IMR-90 (cell line): Measurements from ENCODE around the gene SIPA1L3. TPM values are rescaled to one million over a fixed set of nuclear protein-coding genes. Genes with fewer than 3 reads are reported as not detected.

ENCODE experiments used
- ATAC-seq: fragments of 200-7000 bp; cut with Tn5 transposase; 2 replicates; pipeline ENCODE4 v1.9.1; 2020; ENCODE audit warnings: low read depth, mild to moderate bottlenecking, moderate library complexity
- BruUV-seq: library from RNA; stranded (reverse); fragments of 400-500 nt; replicated peaks from 2 replicates; lab custom pipeline; 2021; lab: Mats Ljungman, UMichigan
- CTCF ChIA-PET: fragments of 300-600 bp; formaldehyde crosslinking; extraction: SDS; loops from one replicate; lab custom pipeline; 2021; ENCODE audit warnings: antibody characterized with exemption; lab: Yijun Ruan, JAX
- POLR2A ChIA-PET: fragments of 300-600 bp; sonication (Branson Sonifier 250); formaldehyde crosslinking; loops from one replicate; lab custom pipeline; 2022; ENCODE audit warnings: antibody characterized with exemption; ENCODE audit not compliant: unreplicated experiment; lab: Charles Lee
- DNase-seq: peaks from one replicate; pipeline ENCODE4 v3.0.0; 2013
- H2AFZ ChIP-seq: replicated peaks from 2 replicates; pipeline ENCODE3; 2013; ENCODE audit warnings: low read length, mild to moderate bottlenecking; ENCODE audit not compliant: poor library complexity
- H2AK5ac ChIP-seq: 2 replicates; pipeline ENCODE4 v1.6.1; 2013; ENCODE audit warnings: low read depth, low read length, inconsistent platforms
- H2AK9ac ChIP-seq: replicated peaks from 2 replicates; pipeline ENCODE3; 2013; ENCODE audit warnings: mild to moderate bottlenecking, low read depth, low read length, moderate library complexity; ENCODE audit not compliant: poor library complexity
- H2BK120ac ChIP-seq: 2 replicates; pipeline ENCODE4 v1.6.1; 2013; ENCODE audit warnings: low read depth, low read length, inconsistent platforms
- H2BK15ac ChIP-seq: 3 replicates; pipeline ENCODE4 v1.6.1; 2013; ENCODE audit warnings: low read depth, low read length, inconsistent platforms
- H2BK20ac ChIP-seq: 2 replicates; pipeline ENCODE4 v1.6.1; 2013; ENCODE audit warnings: low read depth, mild to moderate bottlenecking, inconsistent platforms, low read length, moderate library complexity
- H2BK5ac ChIP-seq: 2 replicates; pipeline ENCODE4 v1.6.1; 2013; ENCODE audit warnings: mild to moderate bottlenecking, low read depth, low read length, inconsistent platforms; ENCODE audit not compliant: poor library complexity, severe bottlenecking
- H3K14ac ChIP-seq: replicated peaks from 2 replicates; pipeline ENCODE4 v1.6.1; 2013; ENCODE audit warnings: low read depth, low read length, inconsistent platforms
- H3K18ac ChIP-seq: 2 replicates; pipeline ENCODE4 v1.6.1; 2013; ENCODE audit warnings: low read depth, low read length, control low read depth
- H3K23ac ChIP-seq: 2 replicates; pipeline ENCODE4 v1.6.1; 2013; ENCODE audit warnings: low read depth, low read length, inconsistent platforms
- H3K27ac ChIP-seq: 2 replicates; pipeline ENCODE4 v1.5.1; 2013; ENCODE audit warnings: mild to moderate bottlenecking, control low read depth, low read length; ENCODE audit not compliant: insufficient read depth
- H3K27me3 ChIP-seq: 2 replicates; pipeline ENCODE4 v1.6.1; 2013; ENCODE audit warnings: low read length; ENCODE audit not compliant: control insufficient read depth, insufficient read depth
- H3K36me3 ChIP-seq: 2 replicates; pipeline ENCODE4 v1.6.1; 2013; ENCODE audit warnings: low read length, mixed read lengths; ENCODE audit not compliant: control insufficient read depth, insufficient read depth
- H3K4ac ChIP-seq: 2 replicates; pipeline ENCODE4 v1.6.1; 2013; ENCODE audit warnings: low read depth, low read length, inconsistent platforms
- H3K4me1 ChIP-seq: 2 replicates; pipeline ENCODE4 v1.6.1; 2013; ENCODE audit warnings: low read length, mixed read lengths; ENCODE audit not compliant: control insufficient read depth, insufficient read depth
- H3K4me2 ChIP-seq: 2 replicates; pipeline ENCODE4 v1.6.1; 2013; ENCODE audit warnings: low read depth, mild to moderate bottlenecking, control low read depth, low read length, moderate library complexity
- H3K4me3 ChIP-seq: 2 replicates; pipeline ENCODE4 v1.5.1; 2013; ENCODE audit warnings: low read depth, mild to moderate bottlenecking, control low read depth, low read length, moderate library complexity; ENCODE audit not compliant: insufficient read depth
- H3K56ac ChIP-seq: 2 replicates; pipeline ENCODE4 v1.6.1; 2013; ENCODE audit warnings: low read length, inconsistent platforms; ENCODE audit not compliant: insufficient read depth; ENCODE audit errors: extremely low read depth
- H3K79me1 ChIP-seq, 2 experiments: 2 replicates each; pipeline ENCODE4 v1.6.1; 2013; ENCODE audit warnings: low read length in 2 of 2, inconsistent platforms in 1 of 2, low read depth in 1 of 2
- H3K9ac ChIP-seq: 2 replicates; pipeline ENCODE4 v1.6.1; 2013; ENCODE audit warnings: low read depth, low read length, control low read depth
- H3K9me1 ChIP-seq: 2 replicates; pipeline ENCODE4 v1.6.1; 2013; ENCODE audit warnings: low read length, inconsistent platforms; ENCODE audit not compliant: insufficient read depth
- H3K9me3 ChIP-seq: 2 replicates; pipeline ENCODE4 v1.6.1; 2013; ENCODE audit warnings: low read length; ENCODE audit not compliant: control insufficient read depth, insufficient read depth
- H4K20me1 ChIP-seq: 2 replicates; pipeline ENCODE4 v1.6.1; 2013; ENCODE audit warnings: low read length, inconsistent platforms; ENCODE audit not compliant: insufficient read depth
- H4K5ac ChIP-seq: 2 replicates; pipeline ENCODE4 v1.6.1; 2013; ENCODE audit warnings: mild to moderate bottlenecking, low read depth, low read length, control low read depth
- H4K8ac ChIP-seq, 2 experiments: 2 replicates each; pipeline ENCODE4 v1.6.1; 2013; ENCODE audit warnings: low read depth in 2 of 2, low read length in 2 of 2, control low read depth in 1 of 2, inconsistent platforms in 1 of 2
- H4K91ac ChIP-seq: 2 replicates; pipeline ENCODE4 v1.6.1; 2013; ENCODE audit warnings: low read depth, low read length, inconsistent platforms; ENCODE audit not compliant: insufficient read depth
- BHLHE40 ChIP-seq: fragments of 150-350 bp; IDR thresholded peaks from 2 replicates; pipeline ENCODE4 v1.6.1; 2016; ENCODE audit warnings: mild to moderate bottlenecking, low read depth, low read length
- CEBPB ChIP-seq: IDR thresholded peaks from 2 replicates; pipeline ENCODE4 v1.6.1; 2012; ENCODE audit warnings: low read depth, low read length, improper control_type of control experiment
- CHD1 ChIP-seq: IDR thresholded peaks from 2 replicates; pipeline ENCODE4 v1.6.1; 2012; ENCODE audit warnings: low read depth, low read length, improper control_type of control experiment
- CTCF ChIP-seq: conservative IDR thresholded peaks from 2 replicates; pipeline ENCODE4 v1.5.1; 2012; ENCODE audit warnings: mild to moderate bottlenecking, low read depth, low read length, improper control_type of control experiment
- ELK1 ChIP-seq: fragments of 150-350 bp; IDR thresholded peaks from 2 replicates; pipeline ENCODE4 v1.6.1; 2016; ENCODE audit warnings: low read depth, mild to moderate bottlenecking, low read length, moderate library complexity, borderline replicate concordance
- FOS ChIP-seq: fragments of 150-350 bp; IDR thresholded peaks from 2 replicates; pipeline ENCODE4 v1.6.1; 2016; ENCODE audit warnings: low read depth, low read length
- MAFK ChIP-seq: IDR thresholded peaks from 2 replicates; pipeline ENCODE4 v1.6.1; 2012; ENCODE audit warnings: low read depth, low read length, improper control_type of control experiment
- MAZ ChIP-seq: IDR thresholded peaks from 2 replicates; pipeline ENCODE4 v1.6.1; 2012; ENCODE audit warnings: low read depth, mild to moderate bottlenecking, low read length, improper control_type of control experiment, moderate library complexity, borderline replicate concordance
- MXI1 ChIP-seq: IDR thresholded peaks from 2 replicates; pipeline ENCODE4 v1.6.1; 2012; ENCODE audit warnings: low read depth, mild to moderate bottlenecking, low read length, moderate library complexity, borderline replicate concordance
- NFE2L2 ChIP-seq: fragments of 150-350 bp; IDR thresholded peaks from 2 replicates; pipeline ENCODE4 v1.6.1; 2016; ENCODE audit warnings: low read depth, mild to moderate bottlenecking, low read length
- POLR2A ChIP-seq: IDR thresholded peaks from 2 replicates; pipeline ENCODE4 v1.6.1; 2012; ENCODE audit warnings: mild to moderate bottlenecking, low read depth, low read length
- RAD21 ChIP-seq: IDR thresholded peaks from 2 replicates; pipeline ENCODE4 v1.6.1; 2012; ENCODE audit warnings: low read length, improper control_type of control experiment
- RCOR1 ChIP-seq: IDR thresholded peaks from 2 replicates; pipeline ENCODE4 v1.6.1; 2012; ENCODE audit warnings: mild to moderate bottlenecking, low read length, improper control_type of control experiment; ENCODE audit not compliant: insufficient replicate concordance
- RFX5 ChIP-seq: IDR thresholded peaks from 2 replicates; pipeline ENCODE4 v1.8.0; 2012; ENCODE audit warnings: low read depth, mild to moderate bottlenecking, low read length, moderate library complexity
- SMC3 ChIP-seq: fragments of 150-350 bp; IDR thresholded peaks from 2 replicates; pipeline ENCODE4 v1.6.1; 2016; ENCODE audit warnings: low read depth, mild to moderate bottlenecking, antibody characterized with exemption, low read length, moderate library complexity
- USF2 ChIP-seq: fragments of 150-350 bp; IDR thresholded peaks from 2 replicates; pipeline ENCODE4 v1.6.1; 2017; ENCODE audit warnings: mild to moderate bottlenecking, antibody characterized with exemption, low read length, low read depth
- WGBS, 2 experiments: methylation state at CpG; one replicate each; pipeline versions ENCODE4 v1.1.5 to v1.1.7; 2013; ENCODE audit warnings: missing lambda C conversion rate in 2 of 2; ENCODE audit not compliant: insufficient read length in 1 of 2; ENCODE audit errors: extremely low coverage in 2 of 2; 5-methylcytosine and 5-hydroxymethylcytosine counted together
- dilution Hi-C: fragments of 300-500 bp; cut with HindIII; formaldehyde crosslinking; loops from one replicate; pipeline ENCODE4 v1.14.3; 2018; ENCODE audit warnings: low sequenced_read_pairs; ENCODE audit not compliant: unreplicated experiment
- in situ Hi-C: fragments of 300-500 bp; cut with MboI; formaldehyde crosslinking; loops from 3 replicates; pipeline ENCODE4 v1.14.3; 2019; ENCODE audit warnings: low sequenced_read_pairs, inconsistent platforms, mixed read lengths
- intact Hi-C: fragments of 100-400 bp; cut with micrococcal nuclease; formaldehyde crosslinking; loops from 2 replicates; pipeline ENCODE4 v1.10.0; 2022
- polyA plus RNA-seq, 3 experiments: library from polyadenylated mRNA; depleted of rRNA; stranded (reverse); fragments of >200 nt; gene quantifications; 2 replicates each; pipeline ENCODE4 v1.2.3, GENCODE V29; 2012; ENCODE audit warnings: low replicate concordance in 1 of 3
- total RNA-seq: library from RNA; depleted of rRNA; stranded (reverse); fragments of >200 nt; gene quantifications from 2 replicates; pipeline ENCODE4 v1.2.3, GENCODE V29; 2012

SIPA1L3 gene
- total and polyA plus RNA-seq, 2 of the 4 experiments (the other 2 are of a cell fraction), result 4.1 to 9.4 TPM

GRCh38 chr19:38223617-38224013, 316.6 kb downstream of the SIPA1L3 start:
- H3K79me1 ChIP-seq, result peaks cover 8 to 24% of the 10 kb centered on the region in 2 experiments
- H3K18ac ChIP-seq, result no peak overlapping the region
- POLR2A ChIA-PET, result no interaction called here
- no peaks in the 10 kb centered on the region for H3K36me3 ChIP-seq
- H2BK20ac ChIP-seq, result no peak overlapping the region
- no peak overlapping the region for H2AK9ac ChIP-seq
- CTCF ChIA-PET, result no interaction called here
- peak overlapping the region; percentile 69 for H3K4me2 ChIP-seq
- H4K8ac ChIP-seq, result peak overlapping the region in 1 of 2 experiments; percentile 34; a peak in 1 of 4 replicates
- H3K14ac ChIP-seq, result no peak overlapping the region
- WGBS, 2 experiments, result 10% methylated on average over 2 of the region's 13 CpGs; no CpG with 5 or more reads in 1 of the 2 experiments
- H2BK120ac ChIP-seq, result no peak overlapping the region
- H2AFZ ChIP-seq, result peak overlapping the region; percentile 98
- ATAC-seq, result peak; percentile 7
- TF ChIP-seq RAD21 (no peak), BHLHE40 (no peak), RFX5 (no peak), CEBPB (no peak), RCOR1 (no peak), NFE2L2 (no peak), CHD1 (no peak), SMC3 (no peak), FOS (no peak), CTCF (no peak), POLR2A (no peak), MXI1 (no peak), MAZ (no peak), USF2 (no peak), MAFK (no peak), ELK1 (no peak)
- H3K4me1 ChIP-seq, result peaks cover 3% of the 10 kb centered on the region; the same call in 1 of the 2 replicates
- no peak overlapping the region for H3K56ac ChIP-seq
- no peak overlapping the region for H3K4ac ChIP-seq
- no peaks in the 10 kb centered on the region for H3K27me3 ChIP-seq
- no peak overlapping the region for H2AK5ac ChIP-seq
- in situ Hi-C loops, result no loop called here
- H3K9me3 ChIP-seq, result no peaks in the 10 kb centered on the region
- no peak overlapping the region for H2BK15ac ChIP-seq
- peak overlapping the region; percentile 54 for H3K4me3 ChIP-seq
- no peak overlapping the region for H2BK5ac ChIP-seq
- no peaks in the 10 kb centered on the region; the same call in 1 of the 2 replicates for H4K20me1 ChIP-seq
- dilution Hi-C loops, result no loop called here
- intact Hi-C loops, result loop anchor here (2.0 kb wide), 1 partner anchor 321 kb away; no protein-coding TSS in a partner anchor
- H3K9me1 ChIP-seq, result peaks cover 14% of the 10 kb centered on the region
- H4K91ac ChIP-seq, result no peak overlapping the region
- H3K27ac ChIP-seq, result no peak overlapping the region; the same call in 1 of the 2 replicates
- no peak overlapping the region for H3K23ac ChIP-seq
- H4K5ac ChIP-seq, result no peak overlapping the region
- peak overlapping the region; percentile 28; the same call in 1 of the 2 replicates for H3K9ac ChIP-seq
- DNase-seq, result no peak
- BruUV-seq, result no TSS peak
